Choroid plexus epithelial cell (primary cell): Measurements from ENCODE around the gene RPE65.
"Not testable (repeated sequence)": the region's sequence is repeated elsewhere in the genome, so short reads cannot be mapped to it uniquely, and the experiment has no call there.

ENCODE experiments used
- DNase-seq: peaks from one replicate; pipeline ENCODE4 v3.0.0-alpha.2; 2010; ENCODE audit warnings: low read depth
- H3K4me3 ChIP-seq: 2 replicates; pipeline ENCODE4 v1.5.1; 2011; ENCODE audit warnings: low read depth, mild to moderate bottlenecking, control low read depth, low read length, moderate library complexity
- TF ChIP-seq, protein P1 (sequence below): conservative IDR thresholded peaks from 2 replicates; pipeline ENCODE4 v1.5.1; 2011; ENCODE audit warnings: low read depth, mild to moderate bottlenecking, control low read depth, inconsistent platforms, low read length, moderate library complexity

Gene RPE65

DNA sequence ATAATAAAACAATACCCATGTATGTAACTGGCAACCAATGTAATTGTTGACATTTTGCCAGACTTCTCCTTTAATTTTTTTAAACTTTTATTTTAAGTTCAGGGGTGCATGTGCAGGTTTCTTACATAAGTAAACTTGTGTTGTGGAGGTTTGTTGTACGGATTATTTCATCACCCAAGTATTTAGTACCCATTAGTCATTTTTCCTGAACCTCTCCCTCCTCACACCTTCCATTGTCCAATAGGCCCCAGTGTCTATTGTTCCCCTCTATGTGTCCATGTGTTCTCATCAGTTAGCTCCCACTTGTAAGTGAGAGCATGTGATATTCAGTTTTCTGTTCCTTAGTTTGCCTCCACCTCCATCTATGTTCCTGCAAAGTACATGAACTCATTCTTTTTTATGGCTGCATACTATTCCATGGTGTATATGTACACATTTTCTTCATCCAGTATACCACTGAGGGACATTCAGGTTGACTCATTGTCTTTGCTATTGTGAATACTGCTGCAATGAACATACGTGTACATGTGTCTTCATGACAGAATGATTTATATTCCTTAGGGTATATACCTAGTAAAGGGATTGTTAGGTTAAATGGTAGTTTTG is 40.4 kb upstream of the RPE65 start:
- TF ChIP-seq, protein P1, sequence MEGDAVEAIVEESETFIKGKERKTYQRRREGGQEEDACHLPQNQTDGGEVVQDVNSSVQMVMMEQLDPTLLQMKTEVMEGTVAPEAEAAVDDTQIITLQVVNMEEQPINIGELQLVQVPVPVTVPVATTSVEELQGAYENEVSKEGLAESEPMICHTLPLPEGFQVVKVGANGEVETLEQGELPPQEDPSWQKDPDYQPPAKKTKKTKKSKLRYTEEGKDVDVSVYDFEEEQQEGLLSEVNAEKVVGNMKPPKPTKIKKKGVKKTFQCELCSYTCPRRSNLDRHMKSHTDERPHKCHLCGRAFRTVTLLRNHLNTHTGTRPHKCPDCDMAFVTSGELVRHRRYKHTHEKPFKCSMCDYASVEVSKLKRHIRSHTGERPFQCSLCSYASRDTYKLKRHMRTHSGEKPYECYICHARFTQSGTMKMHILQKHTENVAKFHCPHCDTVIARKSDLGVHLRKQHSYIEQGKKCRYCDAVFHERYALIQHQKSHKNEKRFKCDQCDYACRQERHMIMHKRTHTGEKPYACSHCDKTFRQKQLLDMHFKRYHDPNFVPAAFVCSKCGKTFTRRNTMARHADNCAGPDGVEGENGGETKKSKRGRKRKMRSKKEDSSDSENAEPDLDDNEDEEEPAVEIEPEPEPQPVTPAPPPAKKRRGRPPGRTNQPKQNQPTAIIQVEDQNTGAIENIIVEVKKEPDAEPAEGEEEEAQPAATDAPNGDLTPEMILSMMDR, result no peak

GRCh38 chr1:68485431-68486022 is 35.8 kb upstream of the RPE65 start:
- no peak for DNase-seq
- H3K4me3 ChIP-seq, result no peak overlapping the region
- TF ChIP-seq, protein P1, result peak; percentile 10

More for the DNA sequence above, 40.4 kb upstream of the RPE65 start:
- H3K4me3 ChIP-seq, result no peak overlapping the region
- no peak for DNase-seq

DNA sequence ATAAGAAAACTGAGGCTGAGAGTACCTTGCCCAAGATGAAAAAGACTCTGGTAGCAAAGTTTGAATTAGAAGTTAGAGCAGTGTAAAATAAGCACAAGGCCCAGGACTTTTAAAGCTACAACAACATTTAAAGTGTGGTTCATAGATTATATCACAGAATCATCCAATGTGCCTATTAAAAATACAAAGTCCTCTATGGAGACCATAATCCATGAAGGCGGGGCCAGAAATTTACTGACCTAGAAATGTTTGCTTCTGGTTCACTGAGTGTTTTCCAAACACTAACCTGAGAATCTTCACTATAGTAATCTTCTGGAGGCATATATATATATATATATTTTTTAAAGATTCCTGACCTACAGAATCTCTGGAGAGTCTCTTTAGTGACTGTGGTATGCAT is 34.9 kb upstream of the RPE65 start:
- TF ChIP-seq, protein P1, result no peak
- no peak for DNase-seq
- H3K4me3 ChIP-seq, result no peak overlapping the region

- DNase-seq, result no peak
- TF ChIP-seq, protein P1, result no peak
- no peak overlapping the region for H3K4me3 ChIP-seq
These were observed 31.3 kb upstream of the RPE65 start for GRCh38 chr1:68481041-68481440.

GRCh38 chr1:68479501-68479900 is 29.7 kb upstream of the RPE65 start:
- no peak for DNase-seq
- TF ChIP-seq, protein P1, result no peak
- H3K4me3 ChIP-seq, result no peak overlapping the region

DNA sequence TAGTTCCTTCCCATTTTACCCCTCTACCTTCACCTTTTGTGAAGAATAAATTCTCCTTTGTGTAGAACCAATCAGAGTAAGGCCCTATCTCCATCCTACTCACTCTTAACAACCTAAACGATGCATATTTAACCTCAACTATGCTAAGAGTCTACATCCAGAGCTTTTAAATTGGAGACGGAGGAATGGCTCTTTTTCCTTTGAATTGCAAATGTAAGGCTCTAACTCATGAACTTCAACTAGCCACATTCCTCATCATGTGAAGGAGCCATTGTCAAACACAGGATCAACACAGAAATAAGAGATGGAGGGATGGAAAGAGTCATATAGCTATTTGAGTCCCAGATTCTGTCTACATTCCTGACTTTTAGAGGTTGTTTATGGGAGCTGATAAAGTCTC is 28.9 kb upstream of the RPE65 start:
- no peak for DNase-seq
- H3K4me3 ChIP-seq, result no peak overlapping the region
- TF ChIP-seq, protein P1, result no peak

DNA sequence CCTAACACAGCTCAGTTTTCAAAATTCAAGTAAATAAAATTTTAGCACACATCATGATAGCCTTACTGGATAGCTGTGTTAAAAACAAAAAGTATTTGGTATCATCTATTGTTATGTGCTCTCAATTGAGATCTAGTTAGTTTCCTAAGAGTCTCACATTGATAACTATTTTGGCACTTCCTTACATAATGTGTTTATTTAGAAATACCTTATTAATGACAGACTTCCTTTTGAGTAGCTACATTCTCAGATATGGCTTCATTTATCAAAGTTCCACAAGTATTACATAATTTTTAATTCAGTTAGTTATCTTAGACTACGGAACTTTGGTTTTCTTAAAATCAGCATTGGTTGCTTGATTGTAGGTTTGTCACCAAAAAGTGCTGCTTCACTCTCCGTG is 26.9 kb upstream of the RPE65 start:
- not testable (repeated sequence) for DNase-seq, H3K4me3 ChIP-seq
